GM19455 (cell line): ENCODE data around the gene CSNK1D.

Experiments used
- ATAC-seq: cut with Tn5 transposase; IDR thresholded peaks from one replicate; pipeline ENCODE4 v1.9.1; 2021; ENCODE audit not compliant: unreplicated experiment

CSNK1D gene

GRCh38 chr17:82240506-82241182 is 32.9 kb downstream of the CSNK1D start:
- ATAC-seq: no peak

- ATAC-seq: no peak
Observed at GRCh38 chr17:82239926-82240505, 33.5 kb downstream of the CSNK1D start.

GRCh38 chr17:82239401-82239925 is 34.0 kb downstream of the CSNK1D start:
- ATAC-seq: no peak

- ATAC-seq: no peak
Observed at GRCh38 chr17:82238472-82239201, 34.9 kb downstream of the CSNK1D start.

GRCh38 chr17:82237746-82238471 is 35.6 kb downstream of the CSNK1D start:
- no peak for ATAC-seq

- no peak for ATAC-seq
Observed at GRCh38 chr17:82237083-82237745, 36.3 kb downstream of the CSNK1D start.

- ATAC-seq: no peak
Observed at GRCh38 chr17:82236142-82236971, 37.1 kb downstream of the CSNK1D start.

GRCh38 chr17:82235775-82236141 is 37.7 kb downstream of the CSNK1D start:
- ATAC-seq: no peak

- ATAC-seq: no peak
Observed at GRCh38 chr17:82235056-82235774, 38.3 kb downstream of the CSNK1D start.

- no peak for ATAC-seq
Observed at GRCh38 chr17:82234211-82235055, 39.1 kb downstream of the CSNK1D start.

- no peak for ATAC-seq
Observed at GRCh38 chr17:82232876-82233785, 40.4 kb downstream of the CSNK1D start.

- no peak for ATAC-seq
Observed at GRCh38 chr17:82232322-82232820, 41.1 kb downstream of the CSNK1D start.

GRCh38 chr17:82231562-82232321 is 41.8 kb downstream of the CSNK1D start:
- peak; percentile 3 for ATAC-seq

- peak; percentile 29 for ATAC-seq
Observed at GRCh38 chr17:82231312-82231561, 42.3 kb downstream of the CSNK1D start.

GRCh38 chr17:82230609-82231311 is 42.7 kb downstream of the CSNK1D start:
- ATAC-seq: peak; percentile 39
